ENCODE data around the gene ARID4B.
"Not testable (repeated sequence)": the region's sequence is repeated elsewhere in the genome, so short reads cannot be mapped to it uniquely, and the experiment has no call there.

The ARID4B gene

GRCh38 chr1:235227414-235227813 is 100.6 kb downstream of the ARID4B start:
- in situ Hi-C loops (cut with MboI; ENCODE audit: low sequenced_read_pairs), result no loop called here

- in situ Hi-C loops (cut with MboI; ENCODE audit: low sequenced_read_pairs), result no loop called here
Observed at GRCh38 chr1:235226933-235227332, 101.0 kb downstream of the ARID4B start.

- in situ Hi-C loops (cut with MboI; ENCODE audit: low sequenced_read_pairs), result no loop called here
Observed at GRCh38 chr1:235225299-235225698, 102.7 kb downstream of the ARID4B start.

- in situ Hi-C loops (cut with MboI; ENCODE audit: low sequenced_read_pairs), result no loop called here
Observed at GRCh38 chr1:235221653-235222375, 106.2 kb downstream of the ARID4B start.

- in situ Hi-C loops (cut with MboI; ENCODE audit: low sequenced_read_pairs), result no loop called here
Observed at GRCh38 chr1:235215453-235215852, 112.5 kb downstream of the ARID4B start.

GRCh38 chr1:235214962-235215361 is 113.0 kb downstream of the ARID4B start:
- in situ Hi-C loops (cut with MboI; ENCODE audit: low sequenced_read_pairs), result not testable (repeated sequence)

- in situ Hi-C loops (cut with MboI; ENCODE audit: low sequenced_read_pairs), result no loop called here
Observed at GRCh38 chr1:235213752-235214151, 114.2 kb downstream of the ARID4B start.

- in situ Hi-C loops (cut with MboI; ENCODE audit: low sequenced_read_pairs), result no loop called here
Observed at GRCh38 chr1:235211517-235211916, 116.5 kb downstream of the ARID4B start.

GRCh38 chr1:235207209-235207565 is 120.8 kb downstream of the ARID4B start:
- in situ Hi-C loops (cut with MboI; ENCODE audit: low sequenced_read_pairs), result no loop called here

GRCh38 chr1:235206533-235207208 is 121.3 kb downstream of the ARID4B start:
- in situ Hi-C loops (cut with MboI; ENCODE audit: low sequenced_read_pairs), result no loop called here

GRCh38 chr1:235205687-235206086 is 122.3 kb downstream of the ARID4B start:
- in situ Hi-C loops (cut with MboI; ENCODE audit: low sequenced_read_pairs), result no loop called here

GRCh38 chr1:235203428-235203827 is 124.6 kb downstream of the ARID4B start:
- in situ Hi-C loops (cut with MboI; ENCODE audit: low sequenced_read_pairs), result no loop called here

GRCh38 chr1:235202447-235202846 is 125.5 kb downstream of the ARID4B start:
- in situ Hi-C loops (cut with MboI; ENCODE audit: low sequenced_read_pairs), result not testable (repeated sequence)

GRCh38 chr1:235199441-235199840 is 128.5 kb downstream of the ARID4B start:
- in situ Hi-C loops (cut with MboI; ENCODE audit: low sequenced_read_pairs), result no loop called here

- in situ Hi-C loops (cut with MboI; ENCODE audit: low sequenced_read_pairs), result no loop called here
Observed at GRCh38 chr1:235190431-235190830, 137.5 kb downstream of the ARID4B start.

GRCh38 chr1:235187316-235187715 is 140.7 kb downstream of the ARID4B start:
- in situ Hi-C loops (cut with MboI; ENCODE audit: low sequenced_read_pairs), result no loop called here

- in situ Hi-C loops (cut with MboI; ENCODE audit: low sequenced_read_pairs), result no loop called here
Observed at GRCh38 chr1:235181561-235182245, 146.3 kb downstream of the ARID4B start.

GRCh38 chr1:235180916-235181460 is 147.0 kb downstream of the ARID4B start:
- in situ Hi-C loops (cut with MboI; ENCODE audit: low sequenced_read_pairs), result no loop called here

GRCh38 chr1:235176486-235176885 is 151.5 kb downstream of the ARID4B start:
- in situ Hi-C loops (cut with MboI; ENCODE audit: low sequenced_read_pairs), result no loop called here

GRCh38 chr1:235169986-235170385 is 158.0 kb downstream of the ARID4B start:
- in situ Hi-C loops (cut with MboI; ENCODE audit: low sequenced_read_pairs), result no loop called here

- in situ Hi-C loops (cut with MboI; ENCODE audit: low sequenced_read_pairs), result no loop called here
Observed at GRCh38 chr1:235168375-235168774, 159.6 kb downstream of the ARID4B start.
